HCT116 (cell line): ENCODE data around the gene PLCH2. TPM values are rescaled to one million over a fixed set of nuclear protein-coding genes. Genes with fewer than 3 reads are reported as not detected.

Source experiments
- ATAC-seq: fragments of 200-7000 bp; cut with Tn5 transposase; 2 replicates; pipeline ENCODE4 v1.9.1; 2020; ENCODE audit warnings: mild to moderate bottlenecking, moderate library complexity
- BruUV-seq: library from RNA; stranded (reverse); fragments of 400-500 nt; replicated peaks from 2 replicates; lab custom pipeline; 2021; lab: Mats Ljungman, UMichigan
- CTCF ChIA-PET: fragments of 300-600 bp; sonication (Branson Sonifier 250); formaldehyde crosslinking; loops from one replicate; lab custom pipeline; 2021; ENCODE audit warnings: antibody characterized with exemption; lab: Charles Lee
- POLR2A ChIA-PET: fragments of 300-600, 350-600 bp; sonication (Branson Sonifier 250); formaldehyde crosslinking; loops from one replicate; lab custom pipeline; 2021; ENCODE audit warnings: antibody characterized with exemption; lab: Charles Lee
- RAD21 ChIA-PET, 2 experiments: fragments of 300-600 bp; sonication (Branson Sonifier 250); formaldehyde crosslinking; loops; one replicate each; lab custom pipeline; 2023; ENCODE audit warnings: low total read pairs in 2 of 2; ENCODE audit not compliant: uncharacterized antibody in 2 of 2, unreplicated experiment in 2 of 2, low non-redundant PET in 1 of 2; lab: Charles Lee
- DNase-seq: peaks from one replicate; pipeline ENCODE4 v3.0.0-alpha.2; 2010; ENCODE audit warnings: low read depth, low spot score
- H2AFZ ChIP-seq: fragments of 200-600 bp; shearing (Covaris generic), sonication (generic); 2 replicates; pipeline ENCODE4 v1.6.1; 2017; ENCODE audit warnings: low read depth, mixed run types, mixed read lengths, antibody characterized with exemption, low read length; ENCODE audit not compliant: poor library complexity, severe bottlenecking
- H3K27ac ChIP-seq: 2 replicates; pipeline ENCODE4 v1.5.1; 2012; ENCODE audit warnings: low read depth, low read length
- H3K27me3 ChIP-seq: fragments of 200-600 bp; sonication (generic); 2 replicates; pipeline ENCODE4 v1.6.1; 2016; ENCODE audit warnings: mixed run types, low read length, mixed read lengths; ENCODE audit not compliant: insufficient read depth
- H3K36me3 ChIP-seq, 2 experiments: fragments of 200-500 bp in 1 of 2; fragments of 200-600 bp in 1 of 2; sonication (Bioruptor generic) in 1 of 2; sonication (generic) in 1 of 2; 2 replicates each; pipeline versions ENCODE4 v1.5.1 to v1.6.1; 2014 to 2016; ENCODE audit warnings: low read length in 2 of 2, inconsistent platforms in 1 of 2, mixed read lengths in 1 of 2, mixed run types in 1 of 2; ENCODE audit not compliant: insufficient read depth in 2 of 2, control insufficient read depth in 1 of 2
- H3K4me1 ChIP-seq, 2 experiments: fragments of 200-600 bp in 1 of 2; sonication (generic) in 1 of 2; 2 replicates each; pipeline versions ENCODE4 v1.5.1 to v1.6.1; 2012 to 2017; ENCODE audit warnings: low read length in 2 of 2, inconsistent platforms in 1 of 2, mild to moderate bottlenecking in 1 of 2, mixed read lengths in 1 of 2, mixed run types in 1 of 2, moderate library complexity in 1 of 2; ENCODE audit not compliant: insufficient read depth in 2 of 2, control insufficient read depth in 1 of 2
- H3K4me2 ChIP-seq: fragments of 200-600 bp; sonication (generic); 2 replicates; pipeline ENCODE4 v1.6.1; 2017; ENCODE audit warnings: mixed run types, low read length, mixed read lengths
- H3K4me3 ChIP-seq, 2 experiments: fragments of 200-600 bp in 1 of 2; sonication (generic) in 1 of 2; replicated peaks in 1 of 2; 2 replicates each; pipeline ENCODE4 v1.5.1; 2011 to 2016; ENCODE audit warnings: low read length in 2 of 2, control low read depth in 1 of 2, low read depth in 1 of 2, mild to moderate bottlenecking in 1 of 2, mixed read lengths in 1 of 2, mixed run types in 1 of 2
- H3K79me2 ChIP-seq: fragments of 200-600 bp; sonication (generic); 2 replicates; pipeline ENCODE4 v1.6.1; 2017; ENCODE audit warnings: mild to moderate bottlenecking, mixed run types, low read length, moderate library complexity, mixed read lengths; ENCODE audit not compliant: insufficient read depth
- H3K9ac ChIP-seq: fragments of 200-600 bp; sonication (generic); 2 replicates; pipeline ENCODE4 v1.6.1; 2016; ENCODE audit warnings: low read length, mixed read lengths
- H3K9me2 ChIP-seq: fragments of 200-600 bp; sonication (generic), shearing (Covaris generic); 2 replicates; pipeline ENCODE4 v1.6.1; 2017; ENCODE audit warnings: mixed run types, mild to moderate bottlenecking, moderate library complexity; ENCODE audit not compliant: insufficient read depth
- H3K9me3 ChIP-seq, 2 experiments: fragments of 200-500 bp in 1 of 2; fragments of 200-600 bp in 1 of 2; sonication (Bioruptor generic) in 1 of 2; sonication (generic) in 1 of 2; 2 replicates each; pipeline ENCODE4 v1.6.1; 2014 to 2017; ENCODE audit warnings: low read length in 2 of 2, mixed read lengths in 2 of 2, inconsistent platforms in 1 of 2, low read depth in 1 of 2, mild to moderate bottlenecking in 1 of 2, mixed run types in 1 of 2, moderate library complexity in 1 of 2; ENCODE audit not compliant: control insufficient read depth in 1 of 2, insufficient read depth in 1 of 2
- H4K20me1 ChIP-seq: fragments of 200-600 bp; sonication (generic), shearing (Covaris generic); 2 replicates; pipeline ENCODE4 v1.6.1; 2017; ENCODE audit warnings: mixed run types, mild to moderate bottlenecking, moderate library complexity; ENCODE audit not compliant: insufficient read depth
- CBX3 ChIP-seq: IDR thresholded peaks from 2 replicates; pipeline ENCODE4 v1.6.1; 2012; ENCODE audit warnings: low read depth
- CEBPB ChIP-seq: IDR thresholded peaks from 2 replicates; pipeline ENCODE4 v1.6.1; 2012; ENCODE audit warnings: low read depth
- EGR1 ChIP-seq: IDR thresholded peaks from 2 replicates; pipeline ENCODE4 v1.6.1; 2012; ENCODE audit warnings: low read depth
- ELF1 ChIP-seq: IDR thresholded peaks from 2 replicates; pipeline ENCODE4 v1.6.1; 2012; ENCODE audit warnings: low read depth, borderline replicate concordance
- EZH2 ChIP-seq: fragments of 200-600 bp; sonication (generic); IDR thresholded peaks from 2 replicates; pipeline ENCODE4 v1.6.1; 2017; ENCODE audit warnings: antibody characterized with exemption, mixed run types
- EZH2phosphoT487 ChIP-seq: fragments of 200-600 bp; IDR thresholded peaks from 2 replicates; pipeline ENCODE4 v1.6.1; 2018; ENCODE audit warnings: antibody characterized with exemption, borderline replicate concordance
- FOSL1 ChIP-seq: IDR thresholded peaks from 2 replicates; pipeline ENCODE4 v1.6.1; 2012; ENCODE audit warnings: low read depth
- JUND ChIP-seq: IDR thresholded peaks from 2 replicates; pipeline ENCODE4 v1.6.1; 2012
- POLR2A ChIP-seq: IDR thresholded peaks from 2 replicates; pipeline ENCODE4 v1.7.0; 2011; ENCODE audit warnings: borderline replicate concordance; ENCODE audit not compliant: insufficient read depth, insufficient read length; ENCODE audit errors: extremely low read depth
- POLR2AphosphoS5 ChIP-seq: IDR thresholded peaks from 2 replicates; pipeline ENCODE4 v1.6.1; 2011; ENCODE audit warnings: mild to moderate bottlenecking, low read depth, low read length, moderate library complexity
- SIN3A ChIP-seq: IDR thresholded peaks from 2 replicates; pipeline ENCODE4 v1.6.1; 2012; ENCODE audit warnings: low read depth
- SRF ChIP-seq: IDR thresholded peaks from 2 replicates; pipeline ENCODE4 v1.6.1; 2012; ENCODE audit warnings: low read depth
- TCF7L2 ChIP-seq: IDR thresholded peaks from 2 replicates; pipeline ENCODE4 v1.7.0; 2011; ENCODE audit warnings: borderline replicate concordance, inconsistent platforms; ENCODE audit not compliant: insufficient read depth, insufficient read length; ENCODE audit errors: extremely low read depth
- YY1 ChIP-seq: IDR thresholded peaks from 2 replicates; pipeline ENCODE4 v1.6.1; 2011; ENCODE audit warnings: low read length, low read depth, moderate library complexity, mild to moderate bottlenecking; ENCODE audit not compliant: insufficient replicate concordance; ENCODE audit errors: extremely low read depth
- ZFX ChIP-seq: fragments of 450-650 bp; IDR thresholded peaks from 2 replicates; pipeline ENCODE4 v1.6.1; 2017
- intact Hi-C: fragments of 100-400 bp; cut with micrococcal nuclease; formaldehyde crosslinking; loops from 2 replicates; pipeline ENCODE4 v1.10.0; 2022
- total RNA-seq: library from RNA; stranded (reverse); gene quantifications from one replicate; pipeline ENCODE4 v1.2.1, GENCODE V29; 2021; ENCODE audit not compliant: unreplicated experiment
- TF ChIP-seq, protein P1 (sequence below): IDR thresholded peaks from 2 replicates; pipeline ENCODE4 v1.6.1; 2012
- TF ChIP-seq, protein P2 (sequence below): IDR thresholded peaks from 2 replicates; pipeline ENCODE4 v1.6.1; 2012
- TF ChIP-seq, protein P3 (sequence below): IDR thresholded peaks from 2 replicates; pipeline ENCODE4 v1.6.1; 2012; ENCODE audit warnings: low read depth
- TF ChIP-seq, protein P4 (sequence below), 3 experiments: fragments of 200-600 bp in 1 of 3; sonication (generic) in 1 of 3; IDR thresholded peaks in 2 of 3; conservative IDR thresholded peaks in 1 of 3; 2 replicates each; pipeline ENCODE4 v1.5.1; 2012 to 2017; ENCODE audit warnings: low read depth in 2 of 3, low read length in 2 of 3, antibody characterized with exemption in 1 of 3, borderline replicate concordance in 1 of 3, control low read depth in 1 of 3, mild to moderate bottlenecking in 1 of 3, mixed read lengths in 1 of 3, mixed run types in 1 of 3, moderate library complexity in 1 of 3; ENCODE audit not compliant: insufficient read depth in 1 of 3
- TF ChIP-seq, protein P5 (sequence below): IDR thresholded peaks from 2 replicates; pipeline ENCODE4 v1.6.1; 2011; ENCODE audit warnings: mild to moderate bottlenecking, low read length, moderate library complexity; ENCODE audit not compliant: insufficient replicate concordance; ENCODE audit errors: extremely low read depth

Gene PLCH2
- total RNA-seq, 1 experiment from 2014 or later, result 2.0 TPM

- H3K79me2 ChIP-seq, result no peaks in the 10 kb centered on the region
- ATAC-seq, result no peak
- H3K36me3 ChIP-seq, result no peaks in the 10 kb centered on the region
- no peak overlapping the region for H3K27ac ChIP-seq
- POLR2A ChIA-PET, result no interaction called here
- TF ChIP-seq ELF1, result no peak
- TF ChIP-seq SIN3A, result no peak
- TF ChIP-seq EGR1, result no peak
- no peak for TF ChIP-seq CEBPB
- no peak for TF ChIP-seq FOSL1
- TF ChIP-seq, protein P1, sequence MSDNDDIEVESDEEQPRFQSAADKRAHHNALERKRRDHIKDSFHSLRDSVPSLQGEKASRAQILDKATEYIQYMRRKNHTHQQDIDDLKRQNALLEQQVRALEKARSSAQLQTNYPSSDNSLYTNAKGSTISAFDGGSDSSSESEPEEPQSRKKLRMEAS, result no peak
- TF ChIP-seq, protein P2, sequence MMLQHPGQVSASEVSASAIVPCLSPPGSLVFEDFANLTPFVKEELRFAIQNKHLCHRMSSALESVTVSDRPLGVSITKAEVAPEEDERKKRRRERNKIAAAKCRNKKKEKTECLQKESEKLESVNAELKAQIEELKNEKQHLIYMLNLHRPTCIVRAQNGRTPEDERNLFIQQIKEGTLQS, result no peak
- no peak for TF ChIP-seq POLR2AphosphoS5
- TF ChIP-seq TCF7L2, result no peak
- no peak for TF ChIP-seq YY1
- TF ChIP-seq, protein P3, sequence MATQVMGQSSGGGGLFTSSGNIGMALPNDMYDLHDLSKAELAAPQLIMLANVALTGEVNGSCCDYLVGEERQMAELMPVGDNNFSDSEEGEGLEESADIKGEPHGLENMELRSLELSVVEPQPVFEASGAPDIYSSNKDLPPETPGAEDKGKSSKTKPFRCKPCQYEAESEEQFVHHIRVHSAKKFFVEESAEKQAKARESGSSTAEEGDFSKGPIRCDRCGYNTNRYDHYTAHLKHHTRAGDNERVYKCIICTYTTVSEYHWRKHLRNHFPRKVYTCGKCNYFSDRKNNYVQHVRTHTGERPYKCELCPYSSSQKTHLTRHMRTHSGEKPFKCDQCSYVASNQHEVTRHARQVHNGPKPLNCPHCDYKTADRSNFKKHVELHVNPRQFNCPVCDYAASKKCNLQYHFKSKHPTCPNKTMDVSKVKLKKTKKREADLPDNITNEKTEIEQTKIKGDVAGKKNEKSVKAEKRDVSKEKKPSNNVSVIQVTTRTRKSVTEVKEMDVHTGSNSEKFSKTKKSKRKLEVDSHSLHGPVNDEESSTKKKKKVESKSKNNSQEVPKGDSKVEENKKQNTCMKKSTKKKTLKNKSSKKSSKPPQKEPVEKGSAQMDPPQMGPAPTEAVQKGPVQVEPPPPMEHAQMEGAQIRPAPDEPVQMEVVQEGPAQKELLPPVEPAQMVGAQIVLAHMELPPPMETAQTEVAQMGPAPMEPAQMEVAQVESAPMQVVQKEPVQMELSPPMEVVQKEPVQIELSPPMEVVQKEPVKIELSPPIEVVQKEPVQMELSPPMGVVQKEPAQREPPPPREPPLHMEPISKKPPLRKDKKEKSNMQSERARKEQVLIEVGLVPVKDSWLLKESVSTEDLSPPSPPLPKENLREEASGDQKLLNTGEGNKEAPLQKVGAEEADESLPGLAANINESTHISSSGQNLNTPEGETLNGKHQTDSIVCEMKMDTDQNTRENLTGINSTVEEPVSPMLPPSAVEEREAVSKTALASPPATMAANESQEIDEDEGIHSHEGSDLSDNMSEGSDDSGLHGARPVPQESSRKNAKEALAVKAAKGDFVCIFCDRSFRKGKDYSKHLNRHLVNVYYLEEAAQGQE, result no peak
- no peak for TF ChIP-seq CBX3
- TF ChIP-seq, protein P4, sequence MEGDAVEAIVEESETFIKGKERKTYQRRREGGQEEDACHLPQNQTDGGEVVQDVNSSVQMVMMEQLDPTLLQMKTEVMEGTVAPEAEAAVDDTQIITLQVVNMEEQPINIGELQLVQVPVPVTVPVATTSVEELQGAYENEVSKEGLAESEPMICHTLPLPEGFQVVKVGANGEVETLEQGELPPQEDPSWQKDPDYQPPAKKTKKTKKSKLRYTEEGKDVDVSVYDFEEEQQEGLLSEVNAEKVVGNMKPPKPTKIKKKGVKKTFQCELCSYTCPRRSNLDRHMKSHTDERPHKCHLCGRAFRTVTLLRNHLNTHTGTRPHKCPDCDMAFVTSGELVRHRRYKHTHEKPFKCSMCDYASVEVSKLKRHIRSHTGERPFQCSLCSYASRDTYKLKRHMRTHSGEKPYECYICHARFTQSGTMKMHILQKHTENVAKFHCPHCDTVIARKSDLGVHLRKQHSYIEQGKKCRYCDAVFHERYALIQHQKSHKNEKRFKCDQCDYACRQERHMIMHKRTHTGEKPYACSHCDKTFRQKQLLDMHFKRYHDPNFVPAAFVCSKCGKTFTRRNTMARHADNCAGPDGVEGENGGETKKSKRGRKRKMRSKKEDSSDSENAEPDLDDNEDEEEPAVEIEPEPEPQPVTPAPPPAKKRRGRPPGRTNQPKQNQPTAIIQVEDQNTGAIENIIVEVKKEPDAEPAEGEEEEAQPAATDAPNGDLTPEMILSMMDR (IDR thresholded peaks at IDR 0.05 in 2 of 3, conservative IDR thresholded peaks at IDR 0.05 in 1 of 3; ENCODE audit: borderline replicate concordance in 1 of 3, insufficient read depth in 1 of 3, low read depth in 2 of 3, low read length in 2 of 3), result no peak
- no peak for TF ChIP-seq EZH2
- TF ChIP-seq SRF, result no peak
- TF ChIP-seq POLR2A, result no peak
- no peak for TF ChIP-seq JUND
- TF ChIP-seq ZFX, result no peak
- TF ChIP-seq EZH2phosphoT487, result no peak
- TF ChIP-seq, protein P5, sequence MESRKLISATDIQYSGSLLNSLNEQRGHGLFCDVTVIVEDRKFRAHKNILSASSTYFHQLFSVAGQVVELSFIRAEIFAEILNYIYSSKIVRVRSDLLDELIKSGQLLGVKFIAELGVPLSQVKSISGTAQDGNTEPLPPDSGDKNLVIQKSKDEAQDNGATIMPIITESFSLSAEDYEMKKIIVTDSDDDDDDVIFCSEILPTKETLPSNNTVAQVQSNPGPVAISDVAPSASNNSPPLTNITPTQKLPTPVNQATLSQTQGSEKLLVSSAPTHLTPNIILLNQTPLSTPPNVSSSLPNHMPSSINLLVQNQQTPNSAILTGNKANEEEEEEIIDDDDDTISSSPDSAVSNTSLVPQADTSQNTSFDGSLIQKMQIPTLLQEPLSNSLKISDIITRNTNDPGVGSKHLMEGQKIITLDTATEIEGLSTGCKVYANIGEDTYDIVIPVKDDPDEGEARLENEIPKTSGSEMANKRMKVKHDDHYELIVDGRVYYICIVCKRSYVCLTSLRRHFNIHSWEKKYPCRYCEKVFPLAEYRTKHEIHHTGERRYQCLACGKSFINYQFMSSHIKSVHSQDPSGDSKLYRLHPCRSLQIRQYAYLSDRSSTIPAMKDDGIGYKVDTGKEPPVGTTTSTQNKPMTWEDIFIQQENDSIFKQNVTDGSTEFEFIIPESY, result no peak
- H3K9me2 ChIP-seq, result no peaks in the 10 kb centered on the region
- RAD21 ChIA-PET, result no interaction called here
- no peaks in the 10 kb centered on the region for H3K27me3 ChIP-seq
- no peak overlapping the region for H3K9ac ChIP-seq
- H3K4me1 ChIP-seq, result peaks cover 9 to 11% of the 10 kb centered on the region in 2 experiments; a peak in 3 of 4 replicates
- intact Hi-C loops, result no loop called here
- H4K20me1 ChIP-seq, result no peaks in the 10 kb centered on the region
- no peaks in the 10 kb centered on the region for H3K9me3 ChIP-seq
- no peak overlapping the region for H3K4me2 ChIP-seq
- no peak overlapping the region for H3K4me3 ChIP-seq
- BruUV-seq, result no TSS peak
- CTCF ChIA-PET, result no interaction called here
- DNase-seq, result no peak
- no peak overlapping the region for H2AFZ ChIP-seq
These were observed 21.8 kb downstream of the PLCH2 start for GRCh38 chr1:2497891-2498290.
